NCI-H1694 (cell line): ENCODE measurements around the gene OLFM4.

ENCODE experiments used
- DNase-seq: peaks from one replicate; lab custom pipeline; 2025; lab: John Stamatoyannopoulos, UW

Gene OLFM4

GRCh38 chr13:53068585-53069520 lies 40.2 kb downstream of the OLFM4 start:
- DNase-seq = peak; percentile 17

- DNase-seq = no peak
These were observed 41.2 kb downstream of the OLFM4 start for GRCh38 chr13:53069800-53070199.

- DNase-seq = no peak
These were observed 45.1 kb downstream of the OLFM4 start for GRCh38 chr13:53073711-53074110.

GRCh38 chr13:53074114-53074513 lies 45.5 kb downstream of the OLFM4 start:
- no peak for DNase-seq

- DNase-seq = no peak
These were observed 46.9 kb downstream of the OLFM4 start for GRCh38 chr13:53075356-53076041.

GRCh38 chr13:53079691-53080090 lies 51.1 kb downstream of the OLFM4 start:
- no peak for DNase-seq

- DNase-seq = no peak
These were observed 60.3 kb downstream of the OLFM4 start for GRCh38 chr13:53088871-53089270.

- no peak for DNase-seq
These were observed 61.3 kb downstream of the OLFM4 start for GRCh38 chr13:53089951-53090350.

- DNase-seq = no peak
These were observed 61.8 kb downstream of the OLFM4 start for GRCh38 chr13:53090461-53090860.

GRCh38 chr13:53092931-53093330 lies 64.3 kb downstream of the OLFM4 start:
- DNase-seq = no peak

- DNase-seq = no peak
These were observed 69.8 kb downstream of the OLFM4 start for GRCh38 chr13:53098455-53098854.

- DNase-seq = no peak
These were observed 71.9 kb downstream of the OLFM4 start for GRCh38 chr13:53100394-53101063.
